Measurements from ENCODE around the gene CD37. TPM values are rescaled to one million over a fixed set of nuclear protein-coding genes. Genes with fewer than 3 reads are reported as not detected.

Gene CD37
- total and polyA plus RNA-seq, 3 experiments from 2014 or later: 116 to 188 (median 127) TPM

- no peak for DNase-seq
- CTCF ChIA-PET: interaction anchor here (1.1 kb wide), 1 partner anchor 42 kb away, joined by 4 read pairs; no protein-coding TSS in a partner anchor
- Mint-ChIP-seq H3K27me3 (no peaks in the 10 kb centered on the region), H3K4me3 (peak overlapping the region in 1 of 7 donors; percentile 51), H3K4me1 (peaks cover 23 to 30% (median 27%) of the 10 kb centered on the region in 3 donors), H3K27ac (peak overlapping the region in 4 of 8 donors; percentile 7 to 79 (median 50)), H3K9me3 (no peaks in the 10 kb centered on the region), H3K36me3 (peaks cover 0 to 31% (median 14%) of the 10 kb centered on the region in 3 donors)
- no peak overlapping the region for H3K27ac ChIP-seq (ENCODE audit: low read depth, low read length)
- POLR2A ChIA-PET: no interaction called here
- no peaks in the 10 kb centered on the region for H3K9me3 ChIP-seq (ENCODE audit: low read length)
- H3K4me1 ChIP-seq (ENCODE audit: insufficient read depth, low read length): no peaks in the 10 kb centered on the region
- H3K36me3 ChIP-seq (ENCODE audit: insufficient read depth, low read length): peaks cover 10% of the 10 kb centered on the region
- H3K27me3 ChIP-seq (ENCODE audit: insufficient read depth, low read length, poor library complexity, severe bottlenecking): no peaks in the 10 kb centered on the region
- H3K4me3 ChIP-seq (ENCODE audit: low read length): no peak overlapping the region
Measured at GRCh38 chr19:49343123-49343522, 7.9 kb downstream of the CD37 start.

DNA sequence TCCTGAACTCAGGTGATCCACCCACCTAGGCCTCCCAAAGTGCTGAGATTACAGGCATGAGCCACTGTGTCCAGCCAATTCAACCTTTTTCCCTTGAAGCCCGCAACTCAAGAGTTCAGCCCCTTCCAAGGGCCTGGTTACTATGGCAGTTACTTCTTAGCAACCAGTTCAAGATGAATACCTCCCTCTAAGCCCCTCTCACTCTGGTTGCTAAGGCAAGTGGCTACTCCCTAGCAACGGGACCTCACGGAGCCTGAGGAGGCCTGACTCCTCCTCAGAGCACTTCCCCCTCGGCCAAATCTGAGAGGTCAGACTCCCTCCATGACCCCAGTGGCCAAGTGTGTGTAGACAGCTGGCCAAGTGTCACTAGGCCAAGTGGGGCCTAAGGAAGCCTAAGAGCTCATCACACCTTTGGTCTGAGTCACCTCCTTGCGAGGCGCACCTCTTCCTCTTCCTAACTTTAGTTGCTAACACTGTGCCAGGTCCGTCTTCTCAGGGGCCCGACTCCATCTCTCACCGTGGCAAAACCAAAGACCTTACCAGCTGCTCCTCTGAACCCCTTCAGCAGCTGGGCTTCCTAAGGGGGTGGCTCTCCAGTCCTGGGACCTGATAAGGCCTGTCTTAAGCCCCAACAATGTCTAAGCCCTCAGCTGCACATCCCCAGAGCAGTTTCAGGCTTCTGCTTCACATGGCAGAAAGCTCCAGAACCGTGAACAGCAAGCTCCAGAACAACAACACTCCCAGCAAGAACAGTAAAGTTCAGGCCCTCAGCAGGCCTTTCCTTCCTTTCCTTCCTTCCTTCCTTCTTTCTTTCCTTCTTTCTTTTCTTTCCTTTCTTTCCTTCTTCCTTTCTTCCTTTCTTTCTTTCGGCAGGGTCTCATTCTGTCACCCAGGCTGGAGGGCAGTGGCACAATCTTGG is 9.6 kb downstream of the CD37 start:
- Histone ChIP-seq H3K27ac (ENCODE audit: low read depth, low read length) (no peak overlapping the region), H3K4me1 (ENCODE audit: insufficient read depth, low read length) (no peaks in the 10 kb centered on the region), H3K36me3 (ENCODE audit: insufficient read depth, low read length) (no peaks in the 10 kb centered on the region), H3K4me3 (ENCODE audit: low read length) (no peak overlapping the region), H3K27me3 (ENCODE audit: insufficient read depth, low read length, poor library complexity, severe bottlenecking) (no peaks in the 10 kb centered on the region), H3K9me3 (ENCODE audit: low read length) (no peaks in the 10 kb centered on the region)
- Mint-ChIP-seq H3K36me3 (peaks cover 0 to 19% (median 12%) of the 10 kb centered on the region in 3 donors), H3K4me1 (peaks cover 17 to 20% (median 18%) of the 10 kb centered on the region in 3 donors), H3K27ac (peak overlapping the region; percentile 21 to 96 (median 84)), H3K9me3 (no peaks in the 10 kb centered on the region), H3K27me3 (no peaks in the 10 kb centered on the region), H3K4me3 (peak overlapping the region in 1 of 7 donors; percentile 51)
- no peak for DNase-seq
- ChIA-PET CTCF (no interaction called here), POLR2A (interaction anchor here (0.7 kb wide), 1 partner anchor 546 kb away, joined by 3 read pairs; no protein-coding TSS in a partner anchor)

DNA sequence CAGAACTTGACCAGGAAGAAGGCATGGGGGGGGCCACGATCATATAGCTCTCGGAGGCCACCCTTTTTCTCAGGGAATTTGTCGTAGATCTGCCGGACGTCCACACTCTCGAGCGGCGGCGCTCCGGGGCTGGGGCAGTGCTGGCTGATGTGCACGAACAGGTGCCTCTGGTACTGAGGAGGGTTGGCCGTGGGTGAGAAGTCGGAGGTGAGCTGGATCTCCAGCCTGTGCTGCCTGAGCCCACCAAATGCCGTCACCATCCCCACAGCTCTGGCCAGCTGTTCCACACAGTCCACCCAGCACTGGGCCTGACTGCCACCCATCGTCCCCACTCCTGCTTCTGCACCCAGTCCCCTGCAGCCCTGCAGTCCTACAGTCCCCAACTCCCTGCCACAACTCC is 12.0 kb downstream of the CD37 start:
- POLR2A ChIA-PET: no interaction called here

GRCh38 chr19:49347835-49348234 is 12.6 kb downstream of the CD37 start:
- peaks cover 0 to 2% of the 10 kb centered on the region in 2 donors for H3K27me3 Mint-ChIP-seq
- Histone ChIP-seq H3K27me3 (ENCODE audit: insufficient read depth, low read length, poor library complexity, severe bottlenecking) (no peaks in the 10 kb centered on the region), H3K4me3 (ENCODE audit: low read length) (no peak overlapping the region), H3K9me3 (ENCODE audit: low read length) (no peaks in the 10 kb centered on the region), H3K36me3 (ENCODE audit: insufficient read depth, low read length) (no peaks in the 10 kb centered on the region), H3K4me1 (ENCODE audit: insufficient read depth, low read length) (no peaks in the 10 kb centered on the region), H3K27ac (ENCODE audit: low read depth, low read length) (no peak overlapping the region)
- H3K27ac Mint-ChIP-seq: peak overlapping the region in 1 of 8 donors; percentile 7
- ChIA-PET CTCF (interaction anchor here (0.9 kb wide), 1 partner anchor 97 kb away, joined by 3 read pairs; no protein-coding TSS in a partner anchor), POLR2A (no interaction called here)
- no peak overlapping the region for H3K4me3 Mint-ChIP-seq
- DNase-seq: no peak
- peaks cover 0 to 8% (median 1%) of the 10 kb centered on the region in 3 donors for H3K36me3 Mint-ChIP-seq
- peaks cover 6 to 10% (median 9%) of the 10 kb centered on the region in 3 donors for H3K4me1 Mint-ChIP-seq
- no peaks in the 10 kb centered on the region for H3K9me3 Mint-ChIP-seq

More for the DNA sequence above, 12.0 kb downstream of the CD37 start:
- CTCF ChIA-PET: interaction anchor here (0.9 kb wide), 1 partner anchor 96 kb away, joined by 3 read pairs; no protein-coding TSS in a partner anchor
- H3K4me3 Mint-ChIP-seq: no peak overlapping the region
- no peaks in the 10 kb centered on the region for H3K4me1 ChIP-seq (ENCODE audit: insufficient read depth, low read length)
- peaks cover 0 to 9% (median 4%) of the 10 kb centered on the region in 3 donors for H3K36me3 Mint-ChIP-seq
- no peaks in the 10 kb centered on the region for H3K27me3 ChIP-seq (ENCODE audit: insufficient read depth, low read length, poor library complexity, severe bottlenecking)
- H3K9me3 ChIP-seq (ENCODE audit: low read length): no peaks in the 10 kb centered on the region
- H3K27ac Mint-ChIP-seq: no peak overlapping the region
- no peak for DNase-seq
- no peaks in the 10 kb centered on the region for H3K36me3 ChIP-seq (ENCODE audit: insufficient read depth, low read length)
- no peak overlapping the region for H3K4me3 ChIP-seq (ENCODE audit: low read length)
- no peaks in the 10 kb centered on the region for H3K9me3 Mint-ChIP-seq
- H3K4me1 Mint-ChIP-seq: peaks cover 6 to 12% (median 10%) of the 10 kb centered on the region in 3 donors
- no peak overlapping the region for H3K27ac ChIP-seq (ENCODE audit: low read depth, low read length)
- no peaks in the 10 kb centered on the region for H3K27me3 Mint-ChIP-seq

- Histone ChIP-seq H3K9me3 (ENCODE audit: low read length) (no peaks in the 10 kb centered on the region), H3K27me3 (ENCODE audit: insufficient read depth, low read length, poor library complexity, severe bottlenecking) (no peaks in the 10 kb centered on the region), H3K4me3 (ENCODE audit: low read length) (no peak overlapping the region), H3K4me1 (ENCODE audit: insufficient read depth, low read length) (no peaks in the 10 kb centered on the region), H3K36me3 (ENCODE audit: insufficient read depth, low read length) (no peaks in the 10 kb centered on the region), H3K27ac (ENCODE audit: low read depth, low read length) (no peak overlapping the region)
- no peak for DNase-seq
- peaks cover 0 to 7% (median 0%) of the 10 kb centered on the region in 3 donors for H3K36me3 Mint-ChIP-seq
- no peaks in the 10 kb centered on the region for H3K9me3 Mint-ChIP-seq
- ChIA-PET POLR2A (no interaction called here), CTCF (no interaction called here)
- peaks cover 6 to 10% (median 9%) of the 10 kb centered on the region in 3 donors for H3K4me1 Mint-ChIP-seq
- H3K27ac Mint-ChIP-seq: peak overlapping the region in 1 of 8 donors; percentile 63
- no peak overlapping the region for H3K4me3 Mint-ChIP-seq
- H3K27me3 Mint-ChIP-seq: peaks cover 0 to 9% of the 10 kb centered on the region in 2 donors
Measured at GRCh38 chr19:49348305-49349189, 13.3 kb downstream of the CD37 start.

GRCh38 chr19:49349567-49349966 is 14.4 kb downstream of the CD37 start:
- Mint-ChIP-seq H3K27ac (no peak overlapping the region), H3K9me3 (no peaks in the 10 kb centered on the region), H3K4me1 (peaks cover 5 to 8% (median 7%) of the 10 kb centered on the region in 3 donors), H3K36me3 (peaks cover 0 to 7% (median 0%) of the 10 kb centered on the region in 3 donors), H3K4me3 (no peak overlapping the region), H3K27me3 (peaks cover 0 to 17% of the 10 kb centered on the region in 2 donors)
- Histone ChIP-seq H3K4me1 (ENCODE audit: insufficient read depth, low read length) (no peaks in the 10 kb centered on the region), H3K27ac (ENCODE audit: low read depth, low read length) (no peak overlapping the region), H3K36me3 (ENCODE audit: insufficient read depth, low read length) (no peaks in the 10 kb centered on the region), H3K27me3 (ENCODE audit: insufficient read depth, low read length, poor library complexity, severe bottlenecking) (no peaks in the 10 kb centered on the region), H3K4me3 (ENCODE audit: low read length) (no peak overlapping the region), H3K9me3 (ENCODE audit: low read length) (no peaks in the 10 kb centered on the region)
- CTCF ChIA-PET: no interaction called here
- POLR2A ChIA-PET: no interaction called here
- DNase-seq: no peak

GRCh38 chr19:49355909-49356353 is 20.7 kb downstream of the CD37 start:
- H3K36me3 ChIP-seq (ENCODE audit: insufficient read depth, low read length): no peaks in the 10 kb centered on the region
- Mint-ChIP-seq H3K4me3 (no peak overlapping the region), H3K27ac (peak overlapping the region in 1 of 8 donors; percentile 61), H3K9me3 (no peaks in the 10 kb centered on the region), H3K27me3 (peaks cover 22 to 55% of the 10 kb centered on the region in 2 donors), H3K4me1 (peaks cover 5 to 13% (median 9%) of the 10 kb centered on the region in 3 donors), H3K36me3 (no peaks in the 10 kb centered on the region)
- no peaks in the 10 kb centered on the region for H3K4me1 ChIP-seq (ENCODE audit: insufficient read depth, low read length)
- no peak for DNase-seq
- no peaks in the 10 kb centered on the region for H3K27me3 ChIP-seq (ENCODE audit: insufficient read depth, low read length, poor library complexity, severe bottlenecking)
- no peak overlapping the region for H3K27ac ChIP-seq (ENCODE audit: low read depth, low read length)
- H3K4me3 ChIP-seq (ENCODE audit: low read length): no peak overlapping the region
- ChIA-PET POLR2A (no interaction called here), CTCF (no interaction called here)
- no peaks in the 10 kb centered on the region for H3K9me3 ChIP-seq (ENCODE audit: low read length)
